GM10266 (cell line): ENCODE results near the gene PHPT1.

ENCODE experiments used
- DNase-seq: peaks from one replicate; pipeline ENCODE4 v3.0.0; 2012; ENCODE audit errors: extremely low spot score
- TF ChIP-seq, protein P1 (sequence below): IDR thresholded peaks from 2 replicates; pipeline ENCODE4 v1.5.1; 2012; ENCODE audit warnings: mild to moderate bottlenecking, low read depth; ENCODE audit not compliant: control insufficient read depth, insufficient read depth; ENCODE audit errors: missing control alignments

The PHPT1 gene

GRCh38 chr9:136890661-136891060 is 41.5 kb downstream of the PHPT1 start:
- no peak for DNase-seq
- TF ChIP-seq, protein P1, sequence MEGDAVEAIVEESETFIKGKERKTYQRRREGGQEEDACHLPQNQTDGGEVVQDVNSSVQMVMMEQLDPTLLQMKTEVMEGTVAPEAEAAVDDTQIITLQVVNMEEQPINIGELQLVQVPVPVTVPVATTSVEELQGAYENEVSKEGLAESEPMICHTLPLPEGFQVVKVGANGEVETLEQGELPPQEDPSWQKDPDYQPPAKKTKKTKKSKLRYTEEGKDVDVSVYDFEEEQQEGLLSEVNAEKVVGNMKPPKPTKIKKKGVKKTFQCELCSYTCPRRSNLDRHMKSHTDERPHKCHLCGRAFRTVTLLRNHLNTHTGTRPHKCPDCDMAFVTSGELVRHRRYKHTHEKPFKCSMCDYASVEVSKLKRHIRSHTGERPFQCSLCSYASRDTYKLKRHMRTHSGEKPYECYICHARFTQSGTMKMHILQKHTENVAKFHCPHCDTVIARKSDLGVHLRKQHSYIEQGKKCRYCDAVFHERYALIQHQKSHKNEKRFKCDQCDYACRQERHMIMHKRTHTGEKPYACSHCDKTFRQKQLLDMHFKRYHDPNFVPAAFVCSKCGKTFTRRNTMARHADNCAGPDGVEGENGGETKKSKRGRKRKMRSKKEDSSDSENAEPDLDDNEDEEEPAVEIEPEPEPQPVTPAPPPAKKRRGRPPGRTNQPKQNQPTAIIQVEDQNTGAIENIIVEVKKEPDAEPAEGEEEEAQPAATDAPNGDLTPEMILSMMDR: no peak

DNA sequence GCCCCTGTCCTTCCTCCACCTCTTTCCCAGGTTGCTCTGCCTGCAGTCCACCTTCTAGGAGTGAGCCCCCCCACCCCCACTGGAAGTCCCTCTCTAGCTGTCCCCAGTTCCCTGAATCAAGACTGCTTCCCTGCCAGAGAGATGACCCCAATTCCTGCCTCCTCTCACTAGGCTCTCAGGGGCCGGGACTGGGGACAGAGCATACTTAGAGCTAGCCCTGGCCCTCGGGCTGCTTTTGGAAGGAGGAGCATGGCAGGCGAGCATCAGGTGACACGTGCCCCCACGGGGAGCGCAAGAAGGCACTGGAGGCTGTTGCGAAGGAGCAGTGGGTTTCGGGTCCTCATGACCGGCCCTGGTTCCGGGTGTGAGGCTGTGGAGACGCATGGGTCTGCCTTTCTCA is 46.8 kb downstream of the PHPT1 start:
- TF ChIP-seq, protein P1: no peak
- DNase-seq: no peak

GRCh38 chr9:136898483-136899100 is 49.4 kb downstream of the PHPT1 start:
- TF ChIP-seq, protein P1: no peak

DNA sequence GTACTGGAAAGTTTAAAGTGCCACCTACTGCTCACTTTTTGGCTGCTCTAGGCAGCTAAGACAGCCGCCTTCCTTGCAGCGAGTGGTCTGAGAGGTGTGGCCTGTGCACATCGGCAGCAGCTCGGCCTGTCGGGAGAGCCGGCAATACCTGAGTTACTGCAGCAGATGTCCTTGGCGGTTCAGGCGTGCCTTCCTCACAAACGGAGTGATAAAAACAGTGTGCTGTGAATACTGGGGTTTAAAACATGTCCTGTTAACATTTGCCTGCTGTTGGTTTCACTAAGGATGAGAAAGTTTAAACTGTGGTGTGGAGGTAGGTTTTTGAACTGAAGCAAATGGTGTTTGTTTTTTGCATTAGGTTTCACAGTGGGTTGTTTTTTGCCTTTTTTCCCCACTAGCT is 50.0 kb downstream of the PHPT1 start:
- TF ChIP-seq, protein P1: peak; percentile 31
- peak; percentile 64 for DNase-seq

More at GRCh38 chr9:136898483-136899100, 49.4 kb downstream of the PHPT1 start:
- DNase-seq: no peak

DNA sequence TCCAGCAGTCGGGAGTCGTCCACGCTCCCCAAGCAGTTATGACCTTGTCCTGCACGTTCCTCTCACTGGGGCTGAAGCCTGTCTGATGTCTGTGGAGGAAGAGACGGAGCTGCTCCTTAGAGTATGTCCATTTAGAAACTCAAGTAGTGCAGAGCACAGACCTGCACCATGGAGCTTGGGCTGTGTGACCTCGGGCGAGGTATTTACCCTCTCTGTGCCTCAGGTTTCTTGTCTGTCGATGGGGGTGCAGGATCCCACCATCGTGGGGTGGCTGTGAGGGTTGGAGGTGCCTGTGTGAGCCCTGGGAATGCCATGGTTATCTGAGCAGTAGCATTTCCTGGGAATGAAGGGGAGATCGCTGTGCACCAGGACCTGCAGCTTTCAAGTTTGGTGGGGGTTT is 51.3 kb downstream of the PHPT1 start:
- no peak for DNase-seq
- TF ChIP-seq, protein P1: no peak
